Testis (tissue), 3 donors: ENCODE results near the gene PEF1. TPM values are rescaled to one million over a fixed set of nuclear protein-coding genes. Genes with fewer than 3 reads are reported as not detected.

ENCODE experiments used
- DNase-seq: peaks from one replicate; pipeline ENCODE4 v3.0.0-alpha.2; 2019
- H3K27ac ChIP-seq, 2 donors: fragments of 200-600 bp; sonication (generic); one replicate each; pipeline ENCODE4 v1.5.1; 2019
- H3K27me3 ChIP-seq: fragments of 200-600 bp; sonication (generic); one replicate; pipeline ENCODE4 v1.5.1; 2019
- H3K36me3 ChIP-seq: fragments of 200-600 bp; sonication (generic); one replicate; pipeline ENCODE4 v1.5.1; 2017; ENCODE audit warnings: low read depth; ENCODE audit errors: missing control alignments
- H3K4me1 ChIP-seq: fragments of 200-600 bp; sonication (generic); one replicate; pipeline ENCODE4 v1.5.1; 2019
- H3K4me3 ChIP-seq, 2 donors: fragments of 200-600 bp; sonication (generic); one replicate each; pipeline ENCODE4 v1.5.1; 2017 to 2019
- H3K9me3 ChIP-seq: fragments of 200-600 bp; sonication (generic); one replicate; pipeline ENCODE4 v1.5.1; 2017
- POLR2A ChIP-seq: fragments of 450-650 bp; IDR thresholded peaks from one replicate; pipeline ENCODE4 v1.6.1; 2017; ENCODE audit warnings: antibody characterized with exemption, mild to moderate bottlenecking, moderate library complexity
- WGBS, 2 donors: methylation state at CpG; one replicate each; pipeline ENCODE4 v1.1.5; 2018; 5-methylcytosine and 5-hydroxymethylcytosine counted together
- intact Hi-C: fragments of 100-400 bp; cut with DNase I; formaldehyde crosslinking; loops from one replicate; pipeline ENCODE4 v1.15.1; 2023; ENCODE audit warnings: low total_unique reads
- polyA plus RNA-seq: library from polyadenylated mRNA; stranded (reverse); fragments of 350-450 nt; fragmentation: Illumina TruSeq; extraction: RNeasy Lipid Tissue Mini Kit (QIAGEN cat#74804); gene quantifications from one replicate; pipeline ENCODE4 v1.2.3, GENCODE V29; 2014; ENCODE audit warnings: low read depth, low replicate concordance; ENCODE audit not compliant: insufficient read depth
- total RNA-seq, 2 donors: library from RNA; depleted of rRNA; stranded (reverse); fragments of >200 nt; gene quantifications; one replicate each; pipeline ENCODE4 v1.2.3, GENCODE V29; 2016
- TF ChIP-seq, protein P1 (sequence below), 3 experiments: fragments of 450-650 bp in 2 of 3; fragments of 200-600 bp in 1 of 3; sonication (generic) in 1 of 3; IDR thresholded peaks; one replicate each; pipeline ENCODE4 v1.5.1; 2016 to 2019; ENCODE audit warnings: antibody characterized with exemption in 3 of 3, mild to moderate bottlenecking in 2 of 3, moderate library complexity in 1 of 3

The PEF1 gene
- total and polyA plus RNA-seq, 3 donors from 2014 or later = 73.5 to 124 (median 81.4) TPM

DNA sequence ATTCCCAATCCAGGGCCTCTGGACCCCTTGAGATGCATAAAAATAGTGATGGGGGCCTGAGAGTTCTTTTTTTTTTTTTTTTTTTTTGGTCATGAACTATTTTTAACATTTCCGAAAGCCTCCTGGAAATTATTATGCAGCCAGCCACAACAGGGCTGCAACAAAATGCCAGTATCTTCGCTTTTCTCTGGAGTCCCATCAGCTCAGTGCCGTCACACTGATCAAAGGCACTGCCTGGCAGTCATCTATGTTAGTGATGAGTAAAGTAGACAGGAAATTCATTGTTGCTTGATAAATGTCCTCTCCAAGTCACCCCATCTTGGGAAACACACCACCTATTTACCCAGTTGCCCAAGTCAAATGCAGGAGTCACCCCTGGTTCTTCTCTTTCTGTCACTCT lies 15.2 kb upstream of the PEF1 start:
- Histone ChIP-seq H3K27me3 (no peaks in the 10 kb centered on the region), H3K4me3 (no peak overlapping the region), H3K27ac (no peak overlapping the region), H3K9me3 (no peaks in the 10 kb centered on the region), H3K4me1 (peaks cover 12% of the 10 kb centered on the region), H3K36me3 (no peaks in the 10 kb centered on the region)
- intact Hi-C loops = loop anchor here (10.0 kb wide), 1 partner anchor 125 kb away; no protein-coding TSS in a partner anchor
- DNase-seq = no peak
- TF ChIP-seq, protein P1, sequence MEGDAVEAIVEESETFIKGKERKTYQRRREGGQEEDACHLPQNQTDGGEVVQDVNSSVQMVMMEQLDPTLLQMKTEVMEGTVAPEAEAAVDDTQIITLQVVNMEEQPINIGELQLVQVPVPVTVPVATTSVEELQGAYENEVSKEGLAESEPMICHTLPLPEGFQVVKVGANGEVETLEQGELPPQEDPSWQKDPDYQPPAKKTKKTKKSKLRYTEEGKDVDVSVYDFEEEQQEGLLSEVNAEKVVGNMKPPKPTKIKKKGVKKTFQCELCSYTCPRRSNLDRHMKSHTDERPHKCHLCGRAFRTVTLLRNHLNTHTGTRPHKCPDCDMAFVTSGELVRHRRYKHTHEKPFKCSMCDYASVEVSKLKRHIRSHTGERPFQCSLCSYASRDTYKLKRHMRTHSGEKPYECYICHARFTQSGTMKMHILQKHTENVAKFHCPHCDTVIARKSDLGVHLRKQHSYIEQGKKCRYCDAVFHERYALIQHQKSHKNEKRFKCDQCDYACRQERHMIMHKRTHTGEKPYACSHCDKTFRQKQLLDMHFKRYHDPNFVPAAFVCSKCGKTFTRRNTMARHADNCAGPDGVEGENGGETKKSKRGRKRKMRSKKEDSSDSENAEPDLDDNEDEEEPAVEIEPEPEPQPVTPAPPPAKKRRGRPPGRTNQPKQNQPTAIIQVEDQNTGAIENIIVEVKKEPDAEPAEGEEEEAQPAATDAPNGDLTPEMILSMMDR (IDR thresholded peaks at IDR 0.05) = no peak
- no peak for TF ChIP-seq POLR2A
- 86 to 92% methylated on average over 3 of the region's 3 CpGs for WGBS, 2 donors

DNA sequence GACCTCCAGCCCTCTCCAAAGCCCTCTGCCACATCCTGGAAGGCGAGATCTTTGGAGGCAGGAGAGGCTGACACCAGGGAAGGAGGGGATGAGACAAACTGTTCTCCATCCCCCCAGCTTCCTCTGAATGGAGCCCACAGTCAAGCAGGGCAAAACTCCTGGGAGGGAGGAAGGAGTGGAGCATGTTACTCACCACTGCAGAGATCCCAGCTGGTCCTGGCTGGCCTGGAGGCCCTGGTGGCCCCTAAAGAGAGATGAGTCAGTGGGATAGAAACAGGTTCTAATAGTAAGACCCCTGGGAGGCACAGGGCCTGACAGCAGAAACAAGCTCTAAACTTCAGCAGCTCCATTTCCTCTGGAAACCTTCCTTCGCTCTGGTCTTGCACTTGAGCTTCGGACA lies 14.0 kb upstream of the PEF1 start:
- no peak for DNase-seq
- Histone ChIP-seq H3K4me1 (peaks cover 4% of the 10 kb centered on the region), H3K27ac (no peak overlapping the region), H3K9me3 (no peaks in the 10 kb centered on the region), H3K36me3 (no peaks in the 10 kb centered on the region), H3K4me3 (no peak overlapping the region), H3K27me3 (no peaks in the 10 kb centered on the region)
- intact Hi-C loops = no loop called here
- WGBS, 2 donors = 77 to 90% methylated on average over 3 of the region's 3 CpGs
- TF ChIP-seq POLR2A = no peak
- TF ChIP-seq, protein P1 (IDR thresholded peaks at IDR 0.05) = no peak

DNA sequence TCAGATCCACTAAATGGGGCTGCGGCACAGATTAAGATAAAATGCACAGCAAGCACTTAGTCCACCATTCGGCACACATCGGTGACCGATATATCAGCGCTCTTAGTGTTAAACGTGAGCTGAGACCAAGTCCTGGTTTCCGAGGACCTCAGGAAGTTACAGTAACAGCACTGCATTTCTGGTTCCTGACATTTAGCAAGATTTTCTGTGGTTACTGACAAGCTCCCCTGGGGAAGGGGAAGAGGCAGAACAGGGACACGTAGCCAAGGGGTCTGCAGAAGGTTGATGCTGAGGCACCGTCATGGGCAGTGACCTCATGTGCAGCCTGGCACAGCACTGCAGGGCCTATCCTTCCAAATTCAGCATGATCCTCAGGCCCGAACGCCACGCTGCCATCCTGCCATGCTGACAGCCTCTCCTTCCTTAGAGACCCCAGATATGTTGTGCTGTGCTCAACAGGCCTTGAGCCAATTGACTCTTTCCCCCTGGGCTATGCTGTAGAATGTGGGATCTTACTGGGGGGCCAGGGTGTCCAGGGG lies 13.4 kb upstream of the PEF1 start:
- intact Hi-C loops = no loop called here
- DNase-seq = no peak
- Histone ChIP-seq H3K4me1 (peaks cover 4% of the 10 kb centered on the region), H3K4me3 (no peak overlapping the region), H3K27me3 (no peaks in the 10 kb centered on the region), H3K36me3 (no peaks in the 10 kb centered on the region), H3K27ac (no peak overlapping the region), H3K9me3 (no peaks in the 10 kb centered on the region)
- 86% methylated on average over 12 of the region's 12 CpGs for WGBS, 2 donors
- no peak for TF ChIP-seq POLR2A
- TF ChIP-seq, protein P1 (IDR thresholded peaks at IDR 0.05) = no peak

DNA sequence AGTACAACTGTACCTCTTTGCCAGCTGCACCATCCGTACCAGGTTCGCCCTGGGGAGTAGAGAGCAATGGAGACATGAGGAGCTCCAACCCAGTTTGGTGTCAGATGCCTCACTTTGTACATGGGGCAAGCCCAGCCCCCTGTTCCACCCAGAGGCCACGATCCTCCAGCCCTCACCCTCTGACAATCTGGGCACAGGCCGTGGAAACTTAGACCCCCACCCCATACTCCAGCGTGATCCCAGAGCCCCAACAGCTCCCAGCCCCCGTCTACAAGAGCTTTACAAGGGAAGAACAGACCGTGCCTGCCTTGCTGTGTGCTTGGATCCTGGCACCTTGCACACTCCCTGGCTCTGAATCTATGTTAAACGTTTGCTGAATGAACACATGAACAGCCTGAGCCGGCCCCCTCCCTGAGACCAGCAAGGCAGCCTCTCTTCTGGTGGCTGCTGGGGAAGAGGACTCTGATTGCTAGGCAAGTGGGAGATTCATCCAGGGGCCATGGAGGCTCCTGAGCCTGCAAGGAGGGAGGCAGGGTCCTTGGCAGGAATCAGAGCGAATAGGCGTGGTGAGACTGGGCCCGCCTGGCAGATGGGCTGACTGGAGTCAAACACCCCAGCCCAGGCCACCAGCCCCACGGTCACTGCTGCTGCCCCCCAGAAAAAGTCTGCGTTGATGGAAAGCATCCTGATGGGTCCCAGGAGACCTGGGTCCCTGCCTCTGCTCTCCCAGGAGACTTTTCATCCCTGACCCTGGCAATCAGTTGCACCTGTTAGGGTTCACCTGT lies 12.5 kb upstream of the PEF1 start:
- intact Hi-C loops = no loop called here
- Histone ChIP-seq H3K9me3 (no peaks in the 10 kb centered on the region), H3K36me3 (no peaks in the 10 kb centered on the region), H3K4me1 (peaks cover 4% of the 10 kb centered on the region), H3K27me3 (no peaks in the 10 kb centered on the region), H3K4me3 (no peak overlapping the region), H3K27ac (no peak overlapping the region)
- no peak for DNase-seq
- no peak for TF ChIP-seq POLR2A
- WGBS, 2 donors = 62 to 71% methylated on average over 7 to 14 of the region's 14 CpGs

DNA sequence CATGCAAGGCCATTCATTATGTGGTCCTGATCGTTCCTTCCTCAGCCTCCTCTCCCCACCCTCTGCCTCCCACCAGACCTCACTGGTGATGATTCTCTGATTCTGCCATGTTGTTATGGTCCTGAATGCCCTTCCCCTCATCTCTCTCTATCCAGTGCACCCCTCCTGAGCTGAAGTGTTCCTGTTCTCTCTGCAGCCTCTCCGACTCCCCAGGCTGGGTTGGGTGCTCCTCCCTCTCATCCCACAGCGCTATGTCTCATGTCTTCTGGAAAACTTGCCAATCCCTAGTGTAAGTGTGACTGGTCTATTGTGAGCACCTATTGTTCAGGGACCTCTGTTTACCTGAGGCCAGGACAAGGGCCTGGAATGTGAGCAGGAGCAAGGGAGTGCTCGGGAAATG lies 11.1 kb upstream of the PEF1 start:
- TF ChIP-seq, protein P1 (IDR thresholded peaks at IDR 0.05) = no peak
- TF ChIP-seq POLR2A = no peak
- 73 to 86% methylated on average over 4 of the region's 4 CpGs for whole genome bisulfite sequencing, 2 donors
- Histone ChIP-seq H3K27ac (no peak overlapping the region), H3K4me1 (peaks cover 7% of the 10 kb centered on the region), H3K4me3 (no peak overlapping the region), H3K9me3 (no peaks in the 10 kb centered on the region), H3K27me3 (no peaks in the 10 kb centered on the region), H3K36me3 (no peaks in the 10 kb centered on the region)
- DNase-seq = no peak
- intact Hi-C loops = no loop called here
